Astrocyte (in vitro differentiated cells and primary cell): Measurements from ENCODE around the gene SLC26A9. TPM values are rescaled to one million over a fixed set of nuclear protein-coding genes. Genes with fewer than 3 reads are reported as not detected.

Experiments
- DNase-seq: peaks from one replicate; pipeline ENCODE4 v3.0.0-alpha.2; 2010; ENCODE audit warnings: low read depth
- FAIRE-seq: peaks from 2 replicates; lab custom pipeline; 2011; peaks lifted over from hg19 to GRCh38; lab: Jason Lieb, UNC
- H2AFZ ChIP-seq: 2 replicates; pipeline ENCODE4 v1.6.0; 2012; ENCODE audit warnings: low read depth, low read length, inconsistent platforms
- H3K27ac ChIP-seq: 2 replicates; pipeline ENCODE4 v1.5.1; 2011; ENCODE audit warnings: low read depth, low read length, inconsistent platforms
- H3K27me3 ChIP-seq: 2 replicates; pipeline ENCODE4 v1.6.0; 2011; ENCODE audit warnings: low read length, inconsistent platforms; ENCODE audit not compliant: insufficient read depth
- H3K36me3 ChIP-seq: 2 replicates; pipeline ENCODE4 v1.5.1; 2011; ENCODE audit warnings: low read length, inconsistent platforms; ENCODE audit not compliant: insufficient read depth
- H3K4me1 ChIP-seq: 2 replicates; pipeline ENCODE4 v1.5.1; 2011; ENCODE audit warnings: low read length, inconsistent platforms; ENCODE audit not compliant: insufficient read depth
- H3K4me2 ChIP-seq: 2 replicates; pipeline ENCODE4 v1.6.0; 2012; ENCODE audit warnings: low read length, inconsistent platforms
- H3K4me3 ChIP-seq: 2 replicates; pipeline ENCODE4 v1.5.1; 2011; ENCODE audit warnings: low read depth, mild to moderate bottlenecking, low read length, inconsistent platforms; ENCODE audit not compliant: insufficient read depth
- H3K79me2 ChIP-seq: 2 replicates; pipeline ENCODE4 v1.6.0; 2012; ENCODE audit warnings: mild to moderate bottlenecking, low read length, inconsistent platforms; ENCODE audit not compliant: insufficient read depth
- H3K9ac ChIP-seq: 2 replicates; pipeline ENCODE4 v1.6.0; 2012; ENCODE audit warnings: mild to moderate bottlenecking, low read length, inconsistent platforms
- H3K9me3 ChIP-seq: 2 replicates; pipeline ENCODE4 v1.5.1; 2012; ENCODE audit warnings: low read depth, mild to moderate bottlenecking, low read length, inconsistent platforms; ENCODE audit not compliant: insufficient read depth
- H4K20me1 ChIP-seq: 2 replicates; pipeline ENCODE4 v1.6.0; 2012; ENCODE audit warnings: low read length, inconsistent platforms; ENCODE audit not compliant: insufficient read depth
- H3K27ac Mint-ChIP-seq: one replicate; pipeline ENCODE4 v1.8.0; 2021; ENCODE audit warnings: mild to moderate bottlenecking, mixed read lengths; ENCODE audit not compliant: unreplicated experiment
- H3K27me3 Mint-ChIP-seq: one replicate; pipeline ENCODE4 v1.8.0; 2021; ENCODE audit warnings: low read depth, mixed read lengths; ENCODE audit not compliant: unreplicated experiment
- H3K36me3 Mint-ChIP-seq: one replicate; pipeline ENCODE4 v1.8.0; 2021; ENCODE audit warnings: low read depth, mixed read lengths; ENCODE audit not compliant: unreplicated experiment
- H3K4me1 Mint-ChIP-seq: one replicate; pipeline ENCODE4 v1.8.0; 2021; ENCODE audit warnings: low read depth, mixed read lengths; ENCODE audit not compliant: unreplicated experiment
- H3K4me3 Mint-ChIP-seq: one replicate; pipeline ENCODE4 v1.8.0; 2021; ENCODE audit warnings: mild to moderate bottlenecking, moderate library complexity, mixed read lengths; ENCODE audit not compliant: unreplicated experiment
- H3K9me3 Mint-ChIP-seq: one replicate; pipeline ENCODE4 v1.8.0; 2021; ENCODE audit warnings: mild to moderate bottlenecking, mixed read lengths; ENCODE audit not compliant: unreplicated experiment
- CTCF ChIP-seq: IDR thresholded peaks from 2 replicates; pipeline ENCODE4 v1.5.1; 2011; ENCODE audit warnings: low read depth, mild to moderate bottlenecking, inconsistent platforms, low read length, moderate library complexity; ENCODE audit not compliant: insufficient read depth
- EZH2 ChIP-seq: IDR thresholded peaks from 2 replicates; pipeline ENCODE4 v1.6.1; 2012; ENCODE audit warnings: mild to moderate bottlenecking, low read length, inconsistent platforms; ENCODE audit not compliant: insufficient read depth
- total RNA-seq: library from RNA; stranded (reverse); gene quantifications from 2 replicates; pipeline ENCODE4 v1.2.1, GENCODE V29; 2021

The SLC26A9 gene
- total RNA-seq, 1 donor from 2014 or later = not detected

DNA sequence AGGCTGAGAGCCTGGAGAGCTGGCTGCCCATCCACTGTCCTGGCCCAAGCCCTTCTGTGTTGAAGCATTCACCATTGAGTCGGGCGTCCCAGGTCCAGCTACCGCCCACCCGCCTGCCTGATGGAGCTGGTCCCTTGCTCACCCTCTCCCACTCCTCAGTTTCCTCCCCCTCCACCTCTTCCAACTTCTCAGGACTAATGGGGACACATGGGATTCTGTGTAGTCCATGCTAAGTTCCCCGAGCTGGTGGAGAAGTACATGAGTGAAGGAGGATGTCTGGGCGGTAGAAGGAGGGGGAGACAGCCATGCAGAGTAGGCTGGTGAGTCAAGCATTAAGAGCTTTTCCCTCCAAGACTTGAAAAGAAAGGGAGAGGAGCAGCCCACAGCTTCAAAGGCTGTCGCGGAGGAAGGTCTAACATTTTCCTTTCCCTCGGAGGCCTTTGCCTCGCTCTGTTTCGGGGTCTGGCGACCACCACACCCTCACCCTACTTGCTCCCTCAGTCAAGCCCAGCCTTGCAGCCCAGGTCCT lies 561 bp downstream of the SLC26A9 start:
- peaks cover 46% of the 10 kb centered on the region for H3K27me3 ChIP-seq
- H2AFZ ChIP-seq = no peak overlapping the region
- Mint-ChIP-seq H3K27me3 (peaks cover 66% of the 10 kb centered on the region), H3K4me1 (peaks cover 3% of the 10 kb centered on the region), H3K4me3 (no peak overlapping the region), H3K27ac (no peak overlapping the region), H3K9me3 (peaks cover 2% of the 10 kb centered on the region), H3K36me3 (no peaks in the 10 kb centered on the region)
- TF ChIP-seq EZH2 = no peak
- no peak for TF ChIP-seq CTCF
- no peak overlapping the region for H3K4me3 ChIP-seq
- DNase-seq (no peak), FAIRE-seq (no peak)
- no peak overlapping the region for H3K9ac ChIP-seq
- H4K20me1 ChIP-seq = no peaks in the 10 kb centered on the region
- no peaks in the 10 kb centered on the region for H3K79me2 ChIP-seq
- no peaks in the 10 kb centered on the region for H3K4me1 ChIP-seq
- H3K36me3 ChIP-seq = no peaks in the 10 kb centered on the region
- H3K9me3 ChIP-seq = no peaks in the 10 kb centered on the region
- H3K4me2 ChIP-seq = no peak overlapping the region
- H3K27ac ChIP-seq = no peak overlapping the region

DNA sequence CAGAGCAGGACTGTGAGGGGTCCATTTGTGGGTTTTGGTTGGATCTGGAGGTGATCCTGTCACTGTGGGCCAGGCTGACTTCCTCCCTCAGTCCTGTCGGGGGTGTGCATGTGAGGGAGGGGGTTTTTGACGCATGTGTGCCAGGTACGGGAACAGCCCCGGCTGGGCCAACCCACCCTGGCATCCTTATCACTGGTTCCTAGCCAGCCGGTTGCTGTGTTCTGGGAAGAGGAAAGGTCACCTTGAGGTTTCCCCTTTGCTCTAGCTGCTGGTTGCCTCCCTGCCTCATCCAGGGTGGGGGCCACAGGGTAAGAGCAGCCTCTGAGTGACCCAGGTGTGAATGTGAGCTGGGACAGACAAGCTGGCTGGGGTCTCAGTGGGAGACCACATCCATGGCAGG lies 2.5 kb downstream of the SLC26A9 start:
- H3K27ac Mint-ChIP-seq = no peak overlapping the region
- no peak overlapping the region for H3K4me3 ChIP-seq
- no peak overlapping the region for H2AFZ ChIP-seq
- H3K79me2 ChIP-seq = no peaks in the 10 kb centered on the region
- FAIRE-seq = no peak
- TF ChIP-seq CTCF = no peak
- no peak for TF ChIP-seq EZH2
- H3K4me1 ChIP-seq = peaks cover 8% of the 10 kb centered on the region
- H4K20me1 ChIP-seq = no peaks in the 10 kb centered on the region
- peaks cover 13% of the 10 kb centered on the region for H3K4me1 Mint-ChIP-seq
- H3K27me3 Mint-ChIP-seq = peaks cover 47% of the 10 kb centered on the region
- H3K36me3 ChIP-seq = no peaks in the 10 kb centered on the region
- no peaks in the 10 kb centered on the region for H3K9me3 Mint-ChIP-seq
- no peak for DNase-seq
- H3K27ac ChIP-seq = no peak overlapping the region
- H3K9ac ChIP-seq = no peak overlapping the region
- H3K36me3 Mint-ChIP-seq = no peaks in the 10 kb centered on the region
- H3K9me3 ChIP-seq = no peaks in the 10 kb centered on the region
- peaks cover 32% of the 10 kb centered on the region for H3K27me3 ChIP-seq
- H3K4me2 ChIP-seq = no peak overlapping the region
- no peak overlapping the region for H3K4me3 Mint-ChIP-seq

DNA sequence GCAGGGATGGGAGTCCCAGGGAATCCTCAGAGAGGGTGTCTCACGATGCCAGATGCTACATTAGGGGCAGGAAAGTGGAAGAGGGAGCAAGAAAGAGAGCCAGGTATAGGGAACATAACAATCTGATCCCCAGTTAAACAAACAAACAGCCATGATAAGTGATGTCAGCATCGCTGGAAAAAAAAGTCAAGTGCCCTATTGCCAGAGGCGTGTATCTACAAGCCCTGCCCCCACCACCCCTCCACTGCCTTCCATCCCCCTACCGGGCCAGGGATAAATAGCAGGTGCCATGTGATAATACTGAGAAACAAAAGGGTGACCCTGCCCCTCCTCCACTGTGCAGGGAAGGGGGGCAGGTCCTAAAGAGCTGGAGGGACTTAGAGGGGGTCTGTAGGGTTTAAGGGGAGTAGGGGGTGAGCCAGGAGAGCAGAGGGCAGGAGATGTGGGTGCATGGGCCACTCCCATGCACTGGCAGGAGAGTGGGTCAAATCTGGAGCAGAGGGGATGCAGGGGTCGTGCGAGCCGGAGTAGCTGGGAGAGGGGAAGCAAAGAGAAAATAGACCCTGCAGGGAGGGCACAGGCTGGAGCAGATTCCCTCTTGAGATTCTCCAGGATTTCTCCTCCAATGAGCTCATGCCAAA lies 3.4 kb downstream of the SLC26A9 start:
- Mint-ChIP-seq H3K36me3 (no peaks in the 10 kb centered on the region), H3K9me3 (no peaks in the 10 kb centered on the region), H3K27me3 (peaks cover 38% of the 10 kb centered on the region), H3K4me3 (no peak overlapping the region), H3K4me1 (peaks cover 13% of the 10 kb centered on the region), H3K27ac (no peak overlapping the region)
- TF ChIP-seq CTCF (no peak), EZH2 (no peak)
- Histone ChIP-seq H3K27me3 (peaks cover 23% of the 10 kb centered on the region), H3K79me2 (no peaks in the 10 kb centered on the region), H3K4me2 (no peak overlapping the region), H2AFZ (no peak overlapping the region), H3K4me3 (no peak overlapping the region), H3K36me3 (no peaks in the 10 kb centered on the region), H3K9ac (no peak overlapping the region), H3K9me3 (no peaks in the 10 kb centered on the region), H4K20me1 (no peaks in the 10 kb centered on the region), H3K27ac (no peak overlapping the region), H3K4me1 (peaks cover 8% of the 10 kb centered on the region)
- FAIRE-seq = no peak
- DNase-seq = no peak
